Testis (tissue), 2 donors: ENCODE measurements around the gene BGN.

Source experiments
- CTCF ChIP-seq, 3 experiments: fragments of 450-650 bp in 2 of 3; fragments of 200-600 bp in 1 of 3; sonication (generic) in 1 of 3; IDR thresholded peaks; one replicate each; pipeline ENCODE4 v1.5.1; 2016 to 2019; ENCODE audit warnings: antibody characterized with exemption in 3 of 3, mild to moderate bottlenecking in 2 of 3, moderate library complexity in 1 of 3
- POLR2A ChIP-seq: fragments of 450-650 bp; IDR thresholded peaks from one replicate; pipeline ENCODE4 v1.6.1; 2017; ENCODE audit warnings: antibody characterized with exemption, mild to moderate bottlenecking, moderate library complexity

- TF ChIP-seq CTCF (IDR thresholded peaks at IDR 0.05) (no peak), POLR2A (no peak)
Observed at GRCh38 chrX:153520287-153520917, 25.6 kb downstream of the BGN start.
